Uterus (tissue), 4 donors: ENCODE data around the gene AGFG1. TPM values are rescaled to one million over a fixed set of nuclear protein-coding genes. Genes with fewer than 3 reads are reported as not detected.

Source experiments
- DNase-seq, 2 donors: peaks; one replicate each; pipeline ENCODE4 v3.0.0-alpha.2; 2019 to 2020
- H3K27ac ChIP-seq, 2 donors: fragments of 200-600 bp; sonication (generic); 1 replicate in 1 of 2; 2 replicates in 1 of 2; pipeline ENCODE4 v1.5.1; 2016 to 2018
- H3K27me3 ChIP-seq, 2 donors: fragments of 200-600 bp; sonication (generic); one replicate each; pipeline ENCODE4 v1.5.1; 2018 to 2019; ENCODE audit warnings: control low read depth in 1 of 2
- H3K36me3 ChIP-seq, 2 donors: fragments of 200-600 bp; sonication (generic); one replicate each; pipeline ENCODE4 v1.5.1; 2019; ENCODE audit warnings: control low read depth in 1 of 2
- H3K4me1 ChIP-seq, 2 donors: fragments of 200-600 bp; sonication (generic); one replicate each; pipeline ENCODE4 v1.5.1; 2018 to 2019; ENCODE audit warnings: control low read depth in 1 of 2
- H3K4me3 ChIP-seq, 2 donors: fragments of 200-600 bp; sonication (generic); 1 replicate in 1 of 2; 2 replicates in 1 of 2; pipeline ENCODE4 v1.5.1; 2018 to 2019; ENCODE audit warnings: mild to moderate bottlenecking in 1 of 2
- H3K9me3 ChIP-seq, 2 donors: fragments of 200-600 bp; sonication (generic); one replicate each; pipeline ENCODE4 v1.5.1; 2019; ENCODE audit warnings: control low read depth in 1 of 2
- POLR2A ChIP-seq, 2 donors: fragments of 450-650 bp; IDR thresholded peaks; one replicate each; pipeline ENCODE4 v1.6.1; 2016; ENCODE audit warnings: antibody characterized with exemption in 2 of 2, mild to moderate bottlenecking in 1 of 2, moderate library complexity in 1 of 2
- intact Hi-C: fragments of 100-400 bp; cut with DNase I; formaldehyde crosslinking; loops from one replicate; pipeline ENCODE4 v1.15.1; 2023; ENCODE audit warnings: low total_unique reads
- microRNA-seq: library from miRNA; unstranded; fragments of <30 nt; microRNA quantifications from one replicate; pipeline ENCODE4, GENCODE V29; 2016; ENCODE audit warnings: borderline microRNAs expressed, borderline replicate concordance
- total RNA-seq, 4 donors: library from RNA; depleted of rRNA in 3 of 4; stranded (reverse); fragments of >200 nt in 3 of 4; gene quantifications; one replicate each; pipeline versions ENCODE4 v1.1.0 to v1.2.4, GENCODE V29; 2014 to 2023
- TF ChIP-seq, protein P1 (sequence below), 4 experiments: fragments of 200-600 bp in 2 of 4; fragments of 450-650 bp in 2 of 4; sonication (generic) in 2 of 4; IDR thresholded peaks; one replicate each; pipeline ENCODE4 v1.5.1; 2016 to 2019; ENCODE audit warnings: antibody characterized with exemption in 4 of 4, mild to moderate bottlenecking in 2 of 4, moderate library complexity in 1 of 4
- donor health status: DM: yes; HTN: yes; CAD: no.

Gene AGFG1
- total RNA-seq, 4 donors from 2014 or later, result 17.6 to 60.4 (median 29.9) TPM

DNA sequence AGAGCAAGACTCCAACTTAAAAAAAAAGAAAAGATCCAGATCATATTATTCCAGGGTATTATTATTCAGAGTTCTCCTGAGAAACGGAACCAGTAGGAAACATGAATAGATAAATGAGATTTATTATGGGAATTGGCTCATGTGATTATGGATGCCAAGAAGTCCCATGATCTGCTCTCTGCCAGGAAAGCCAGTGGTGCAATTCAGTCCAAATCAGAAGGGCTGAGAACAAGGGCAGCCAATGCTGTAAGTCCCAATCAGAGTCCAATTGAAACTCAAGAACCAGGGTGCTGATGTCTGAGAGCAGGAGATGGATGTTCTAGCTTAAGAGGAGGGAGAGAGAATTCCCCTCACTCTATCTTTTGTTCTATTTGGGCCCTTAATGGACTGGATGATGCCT is 134.5 kb downstream of the AGFG1 start:
- no peak for DNase-seq
- Histone ChIP-seq H3K4me1 (no peaks in the 10 kb centered on the region), H3K9me3 (no peaks in the 10 kb centered on the region), H3K27ac (no peak overlapping the region), H3K36me3 (no peaks in the 10 kb centered on the region), H3K27me3 (no peaks in the 10 kb centered on the region), H3K4me3 (no peak overlapping the region)
- TF ChIP-seq POLR2A (IDR thresholded peaks at IDR 0.05), result no peak
- TF ChIP-seq, protein P1, sequence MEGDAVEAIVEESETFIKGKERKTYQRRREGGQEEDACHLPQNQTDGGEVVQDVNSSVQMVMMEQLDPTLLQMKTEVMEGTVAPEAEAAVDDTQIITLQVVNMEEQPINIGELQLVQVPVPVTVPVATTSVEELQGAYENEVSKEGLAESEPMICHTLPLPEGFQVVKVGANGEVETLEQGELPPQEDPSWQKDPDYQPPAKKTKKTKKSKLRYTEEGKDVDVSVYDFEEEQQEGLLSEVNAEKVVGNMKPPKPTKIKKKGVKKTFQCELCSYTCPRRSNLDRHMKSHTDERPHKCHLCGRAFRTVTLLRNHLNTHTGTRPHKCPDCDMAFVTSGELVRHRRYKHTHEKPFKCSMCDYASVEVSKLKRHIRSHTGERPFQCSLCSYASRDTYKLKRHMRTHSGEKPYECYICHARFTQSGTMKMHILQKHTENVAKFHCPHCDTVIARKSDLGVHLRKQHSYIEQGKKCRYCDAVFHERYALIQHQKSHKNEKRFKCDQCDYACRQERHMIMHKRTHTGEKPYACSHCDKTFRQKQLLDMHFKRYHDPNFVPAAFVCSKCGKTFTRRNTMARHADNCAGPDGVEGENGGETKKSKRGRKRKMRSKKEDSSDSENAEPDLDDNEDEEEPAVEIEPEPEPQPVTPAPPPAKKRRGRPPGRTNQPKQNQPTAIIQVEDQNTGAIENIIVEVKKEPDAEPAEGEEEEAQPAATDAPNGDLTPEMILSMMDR (IDR thresholded peaks at IDR 0.05), result no peak
- intact Hi-C loops, result no loop called here

DNA sequence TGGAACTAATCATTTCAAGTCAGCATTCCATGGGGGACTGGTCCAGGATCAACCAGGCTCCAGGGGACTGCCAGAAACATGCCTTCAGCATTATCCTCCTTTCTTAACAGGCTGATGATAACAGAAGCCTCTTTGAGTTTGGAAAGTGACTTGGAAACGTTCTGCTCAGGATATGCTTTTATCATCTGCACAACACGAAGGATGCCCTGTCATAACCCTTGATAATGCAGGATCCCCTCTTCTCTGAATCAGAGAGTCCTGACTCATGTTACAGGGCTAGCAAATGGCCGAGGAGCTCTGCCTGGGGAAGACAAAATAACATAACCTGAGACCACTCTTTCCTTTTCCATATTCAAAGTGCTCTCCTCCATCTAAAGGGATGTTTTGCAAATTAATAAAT is 136.0 kb downstream of the AGFG1 start:
- Histone ChIP-seq H3K4me3 (no peak overlapping the region), H3K4me1 (no peaks in the 10 kb centered on the region), H3K27me3 (no peaks in the 10 kb centered on the region), H3K9me3 (no peaks in the 10 kb centered on the region), H3K27ac (no peak overlapping the region), H3K36me3 (no peaks in the 10 kb centered on the region)
- no peak for TF ChIP-seq POLR2A (IDR thresholded peaks at IDR 0.05)
- TF ChIP-seq, protein P1 (IDR thresholded peaks at IDR 0.05), result no peak
- intact Hi-C loops, result no loop called here
- no peak for DNase-seq

DNA sequence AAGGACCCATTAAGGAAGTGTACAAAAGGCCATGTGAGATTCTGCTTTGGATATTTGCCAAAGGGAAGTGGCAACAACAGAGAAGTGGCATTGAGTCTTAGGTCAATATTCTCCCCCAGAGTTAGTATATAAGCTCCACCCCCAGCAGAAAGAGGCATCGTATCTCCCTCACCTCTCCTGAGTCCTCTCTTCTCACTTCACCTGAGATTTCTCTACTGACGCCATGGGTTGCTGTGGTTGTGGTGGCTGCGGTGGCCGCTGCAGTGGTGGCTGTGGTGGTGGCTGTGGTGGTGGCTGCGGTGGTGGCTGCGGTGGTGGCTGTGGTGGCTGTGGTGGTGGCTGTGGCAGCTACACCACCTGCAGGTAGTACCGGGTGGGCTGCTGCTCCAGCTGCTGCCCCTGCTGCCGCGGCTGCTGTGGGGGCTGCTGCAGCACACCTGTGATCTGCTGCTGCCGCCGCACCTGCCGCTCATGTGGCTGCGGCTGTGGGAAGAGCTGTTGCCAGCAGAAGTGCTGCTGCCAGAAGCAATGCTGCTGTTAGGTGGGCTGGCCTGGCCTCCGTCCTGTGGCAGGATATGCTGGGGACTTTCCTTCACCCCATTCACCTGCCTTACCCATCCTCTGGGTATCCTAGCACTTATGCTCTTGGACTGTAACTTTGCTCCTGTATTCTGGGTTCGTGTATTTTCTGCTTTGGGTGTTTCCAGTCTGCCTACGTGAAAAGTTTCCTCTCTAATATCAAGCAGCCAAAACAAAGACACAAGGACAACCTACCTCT is 136.8 kb downstream of the AGFG1 start:
- Histone ChIP-seq H3K9me3 (no peaks in the 10 kb centered on the region), H3K27me3 (no peaks in the 10 kb centered on the region), H3K4me1 (no peaks in the 10 kb centered on the region), H3K27ac (no peak overlapping the region), H3K36me3 (no peaks in the 10 kb centered on the region), H3K4me3 (no peak overlapping the region)
- TF ChIP-seq POLR2A (IDR thresholded peaks at IDR 0.05), result no peak
- TF ChIP-seq, protein P1 (IDR thresholded peaks at IDR 0.05), result no peak
- no peak for DNase-seq
- intact Hi-C loops, result no loop called here

DNA sequence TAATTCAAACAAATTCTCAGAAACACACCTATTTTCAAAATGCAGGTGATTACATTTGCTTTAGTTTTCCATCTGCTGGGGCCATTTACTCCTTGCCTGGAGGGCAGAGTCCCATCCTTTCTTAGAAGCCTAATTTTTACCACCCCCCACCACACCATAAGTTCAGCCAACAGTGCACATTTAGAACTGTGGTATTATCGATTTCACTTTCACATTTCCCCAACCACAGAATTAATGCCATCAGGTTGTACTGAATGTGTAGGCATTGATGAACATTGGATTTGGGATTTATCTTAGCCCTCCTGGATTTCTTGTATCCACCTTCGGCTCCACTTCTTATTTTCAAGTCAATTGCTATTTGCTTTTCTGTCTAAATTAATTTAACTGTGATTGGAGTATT is 138.2 kb downstream of the AGFG1 start:
- H3K36me3 ChIP-seq, result no peaks in the 10 kb centered on the region
- H3K27me3 ChIP-seq, result no peaks in the 10 kb centered on the region
- H3K4me1 ChIP-seq, result no peaks in the 10 kb centered on the region
- no peak for DNase-seq
- TF ChIP-seq POLR2A (IDR thresholded peaks at IDR 0.05), result no peak
- TF ChIP-seq, protein P1 (IDR thresholded peaks at IDR 0.05), result no peak
- H3K9me3 ChIP-seq, result no peaks in the 10 kb centered on the region
- no peak overlapping the region for H3K27ac ChIP-seq
- no peak overlapping the region for H3K4me3 ChIP-seq
- intact Hi-C loops, result no loop called here

Small RNAs within 50 kb of the gene (microRNA-seq; reads per million reads assigned to microRNA genes)
- gene MIR5703, result not detected

Other genes with a start within 250 kb of the AGFG1 start
- 10 to 100 TPM; 15.1 to 99.1 (median 88.3) TPM for gene MFF, start 146.9 kb upstream of the AGFG1 start, total RNA-seq
- gene TM4SF20, start 92.8 kb upstream of the AGFG1 start, total RNA-seq, result not detected
- gene SCYGR1, start 84.2 kb upstream of the AGFG1 start, total RNA-seq, result not detected
- gene SCYGR2, start 126.7 kb downstream of the AGFG1 start, total RNA-seq, result not detected
- not detected for gene SCYGR3, start 142.7 kb downstream of the AGFG1 start, total RNA-seq
- gene SCYGR4, start 145.3 kb downstream of the AGFG1 start, total RNA-seq, result not detected
- gene SCYGR5, start 194.6 kb downstream of the AGFG1 start, total RNA-seq, result not detected
- 1 to 10 TPM in 2 of 4 donors, under 1 TPM in 2; 0.51 to 4.8 (median 1.5) TPM for gene SLC19A3, start 245.9 kb downstream of the AGFG1 start, total RNA-seq